ENCODE data around the gene FOXK2.

Gene FOXK2

GRCh38 chr17:82527898-82528297 lies 8.4 kb downstream of the FOXK2 start:
- no peak overlapping the region for H2AK5ac ChIP-seq (ENCODE audit: low read depth, low read length)
- peaks cover 2 to 22% of the 10 kb centered on the region in 2 donors for H3K36me3 ChIP-seq (replicated peaks in 1 of 2; ENCODE audit: control insufficient read depth in 2 of 2, insufficient read depth in 2 of 2, low read length in 2 of 2)
- H2BK12ac ChIP-seq (ENCODE audit: low read length), result no peak overlapping the region
- no peak overlapping the region for H2AFZ ChIP-seq (ENCODE audit: low read length)
- no peak overlapping the region for H4K91ac ChIP-seq (ENCODE audit: low read depth, low read length, poor library complexity)
- peaks cover 7 to 15% of the 10 kb centered on the region in 2 donors for H3K4me1 ChIP-seq (ENCODE audit: control insufficient read depth in 2 of 2, insufficient read depth in 1 of 2, low read depth in 1 of 2, low read length in 2 of 2)
- H2BK5ac ChIP-seq (ENCODE audit: low read length), result no peak overlapping the region
- H4K8ac ChIP-seq (ENCODE audit: low read depth, low read length), result no peak overlapping the region
- peaks cover 15% of the 10 kb centered on the region for H3K79me1 ChIP-seq (ENCODE audit: low read depth, low read length)
- no peak overlapping the region for H3K4ac ChIP-seq (ENCODE audit: low read length)
- peak overlapping the region; percentile 4 for H3K14ac ChIP-seq (ENCODE audit: low read length)
- H3K9me3 ChIP-seq (replicated peaks in 1 of 2; ENCODE audit: control insufficient read depth in 2 of 2, insufficient read depth in 1 of 2, low read depth in 1 of 2, low read length in 2 of 2), result no peaks in the 10 kb centered on the region
- no peak overlapping the region for H3K23ac ChIP-seq (ENCODE audit: low read depth, low read length, poor library complexity)
- H3K4me2 ChIP-seq (ENCODE audit: insufficient read depth, low read length, poor library complexity, severe bottlenecking), result no peak overlapping the region
- no peak overlapping the region for H2BK120ac ChIP-seq (ENCODE audit: low read depth, low read length)
- no peak overlapping the region for H3K9ac ChIP-seq (ENCODE audit: low read depth, low read length, poor library complexity)
- no CpG with 5 or more reads among the region's 8 CpGs for WGBS, 2 donors (ENCODE audit: extremely low coverage in 2 of 2, insufficient read length in 2 of 2, insufficient replicate concordance in 1 of 2)
- H3K27ac ChIP-seq (replicated peaks; ENCODE audit: low read length), result no peak overlapping the region
- no peak for DNase-seq (ENCODE audit: low spot score)
- no peak overlapping the region for H2BK15ac ChIP-seq (ENCODE audit: low read length)
- no peaks in the 10 kb centered on the region for H3K27me3 ChIP-seq (ENCODE audit: control insufficient read depth in 3 of 3, insufficient read depth in 3 of 3, low read depth in 1 of 3, low read length in 3 of 3)
- H3K4me3 ChIP-seq (ENCODE audit: low read length in 2 of 2), result no peak overlapping the region
- no peak overlapping the region for H3K18ac ChIP-seq (ENCODE audit: low read length)

- DNase-seq (ENCODE audit: low spot score), result no peak
- Histone ChIP-seq H2BK120ac (ENCODE audit: low read depth, low read length) (no peak overlapping the region), H2BK12ac (ENCODE audit: low read length) (no peak overlapping the region), H2AFZ (ENCODE audit: low read length) (no peak overlapping the region), H3K27me3 (ENCODE audit: control insufficient read depth in 3 of 3, insufficient read depth in 3 of 3, low read depth in 1 of 3, low read length in 3 of 3) (no peaks in the 10 kb centered on the region), H2AK5ac (ENCODE audit: low read depth, low read length) (no peak overlapping the region), H3K79me1 (ENCODE audit: low read depth, low read length) (peaks cover 15% of the 10 kb centered on the region), H3K4ac (ENCODE audit: low read length) (no peak overlapping the region), H3K36me3 (replicated peaks in 1 of 2; ENCODE audit: control insufficient read depth in 2 of 2, insufficient read depth in 2 of 2, low read length in 2 of 2) (peaks cover 2 to 14% of the 10 kb centered on the region in 2 donors), H3K18ac (ENCODE audit: low read length) (peak overlapping the region; percentile 77), H2BK5ac (ENCODE audit: low read length) (no peak overlapping the region), H3K23ac (ENCODE audit: low read depth, low read length, poor library complexity) (no peak overlapping the region), H3K14ac (ENCODE audit: low read length) (no peak overlapping the region), H3K9me3 (replicated peaks in 1 of 2; ENCODE audit: control insufficient read depth in 2 of 2, insufficient read depth in 1 of 2, low read depth in 1 of 2, low read length in 2 of 2) (no peaks in the 10 kb centered on the region), H3K9ac (ENCODE audit: low read depth, low read length, poor library complexity) (no peak overlapping the region), H3K4me3 (ENCODE audit: low read length in 2 of 2) (peak overlapping the region in 1 of 2 donors; percentile 26), H3K27ac (replicated peaks; ENCODE audit: low read length) (peak overlapping the region; percentile 43), H4K8ac (ENCODE audit: low read depth, low read length) (no peak overlapping the region), H2BK15ac (ENCODE audit: low read length) (no peak overlapping the region), H3K4me1 (ENCODE audit: control insufficient read depth in 2 of 2, insufficient read depth in 1 of 2, low read depth in 1 of 2, low read length in 2 of 2) (peaks cover 7 to 15% of the 10 kb centered on the region in 2 donors), H3K4me2 (ENCODE audit: insufficient read depth, low read length, poor library complexity, severe bottlenecking) (no peak overlapping the region), H4K91ac (ENCODE audit: low read depth, low read length, poor library complexity) (no peak overlapping the region)
- WGBS, 2 donors (ENCODE audit: extremely low coverage in 2 of 2, insufficient read length in 2 of 2, insufficient replicate concordance in 1 of 2), result no CpG with 5 or more reads among the region's 17 CpGs
Measured at GRCh38 chr17:82528484-82529265, 9.1 kb downstream of the FOXK2 start.

GRCh38 chr17:82529914-82530300 lies 10.4 kb downstream of the FOXK2 start:
- H3K4me1 ChIP-seq (ENCODE audit: control insufficient read depth in 2 of 2, insufficient read depth in 1 of 2, low read depth in 1 of 2, low read length in 2 of 2), result peaks cover 7 to 15% of the 10 kb centered on the region in 2 donors
- no peak for DNase-seq (ENCODE audit: low spot score)
- H3K79me1 ChIP-seq (ENCODE audit: low read depth, low read length), result peaks cover 12% of the 10 kb centered on the region
- no peak overlapping the region for H2AK5ac ChIP-seq (ENCODE audit: low read depth, low read length)
- no peak overlapping the region for H3K4ac ChIP-seq (ENCODE audit: low read length)
- no peak overlapping the region for H4K8ac ChIP-seq (ENCODE audit: low read depth, low read length)
- H3K18ac ChIP-seq (ENCODE audit: low read length), result no peak overlapping the region
- no peak overlapping the region for H3K14ac ChIP-seq (ENCODE audit: low read length)
- no peak overlapping the region for H2AFZ ChIP-seq (ENCODE audit: low read length)
- H3K4me3 ChIP-seq (ENCODE audit: low read length in 2 of 2), result no peak overlapping the region
- no peak overlapping the region for H4K91ac ChIP-seq (ENCODE audit: low read depth, low read length, poor library complexity)
- H3K9ac ChIP-seq (ENCODE audit: low read depth, low read length, poor library complexity), result no peak overlapping the region
- H3K27ac ChIP-seq (replicated peaks; ENCODE audit: low read length), result no peak overlapping the region
- H2BK15ac ChIP-seq (ENCODE audit: low read length), result no peak overlapping the region
- no CpG with 5 or more reads among the region's 9 CpGs for WGBS, 2 donors (ENCODE audit: extremely low coverage in 2 of 2, insufficient read length in 2 of 2, insufficient replicate concordance in 1 of 2)
- no peaks in the 10 kb centered on the region for H3K27me3 ChIP-seq (ENCODE audit: control insufficient read depth in 3 of 3, insufficient read depth in 3 of 3, low read depth in 1 of 3, low read length in 3 of 3)
- no peak overlapping the region for H2BK5ac ChIP-seq (ENCODE audit: low read length)
- H3K23ac ChIP-seq (ENCODE audit: low read depth, low read length, poor library complexity), result no peak overlapping the region
- H3K4me2 ChIP-seq (ENCODE audit: insufficient read depth, low read length, poor library complexity, severe bottlenecking), result no peak overlapping the region
- H3K9me3 ChIP-seq (replicated peaks in 1 of 2; ENCODE audit: control insufficient read depth in 2 of 2, insufficient read depth in 1 of 2, low read depth in 1 of 2, low read length in 2 of 2), result no peaks in the 10 kb centered on the region
- no peak overlapping the region for H2BK12ac ChIP-seq (ENCODE audit: low read length)
- peaks cover 2 to 9% of the 10 kb centered on the region in 2 donors for H3K36me3 ChIP-seq (replicated peaks in 1 of 2; ENCODE audit: control insufficient read depth in 2 of 2, insufficient read depth in 2 of 2, low read length in 2 of 2)
- no peak overlapping the region for H2BK120ac ChIP-seq (ENCODE audit: low read depth, low read length)

GRCh38 chr17:82531431-82531881 lies 11.9 kb downstream of the FOXK2 start:
- H2BK12ac ChIP-seq (ENCODE audit: low read length), result no peak overlapping the region
- H4K91ac ChIP-seq (ENCODE audit: low read depth, low read length, poor library complexity), result no peak overlapping the region
- H3K14ac ChIP-seq (ENCODE audit: low read length), result no peak overlapping the region
- H3K18ac ChIP-seq (ENCODE audit: low read length), result no peak overlapping the region
- H3K9ac ChIP-seq (ENCODE audit: low read depth, low read length, poor library complexity), result no peak overlapping the region
- no peaks in the 10 kb centered on the region for H3K9me3 ChIP-seq (replicated peaks in 1 of 2; ENCODE audit: control insufficient read depth in 2 of 2, insufficient read depth in 1 of 2, low read depth in 1 of 2, low read length in 2 of 2)
- H3K79me1 ChIP-seq (ENCODE audit: low read depth, low read length), result peaks cover 12% of the 10 kb centered on the region
- H2AK5ac ChIP-seq (ENCODE audit: low read depth, low read length), result no peak overlapping the region
- no peak overlapping the region for H3K4me3 ChIP-seq (ENCODE audit: low read length in 2 of 2)
- no peak overlapping the region for H2BK120ac ChIP-seq (ENCODE audit: low read depth, low read length)
- no peak overlapping the region for H4K8ac ChIP-seq (ENCODE audit: low read depth, low read length)
- peaks cover 9 to 20% of the 10 kb centered on the region in 2 donors for H3K4me1 ChIP-seq (ENCODE audit: control insufficient read depth in 2 of 2, insufficient read depth in 1 of 2, low read depth in 1 of 2, low read length in 2 of 2)
- H3K27ac ChIP-seq (replicated peaks; ENCODE audit: low read length), result no peak overlapping the region
- no peak for DNase-seq (ENCODE audit: low spot score)
- WGBS, 2 donors (ENCODE audit: extremely low coverage in 2 of 2, insufficient read length in 2 of 2, insufficient replicate concordance in 1 of 2), result no CpG with 5 or more reads among the region's 7 CpGs
- no peak overlapping the region for H3K4me2 ChIP-seq (ENCODE audit: insufficient read depth, low read length, poor library complexity, severe bottlenecking)
- H2BK15ac ChIP-seq (ENCODE audit: low read length), result no peak overlapping the region
- H3K27me3 ChIP-seq (ENCODE audit: control insufficient read depth in 3 of 3, insufficient read depth in 3 of 3, low read depth in 1 of 3, low read length in 3 of 3), result no peaks in the 10 kb centered on the region
- no peak overlapping the region for H3K4ac ChIP-seq (ENCODE audit: low read length)
- H3K36me3 ChIP-seq (replicated peaks in 1 of 2; ENCODE audit: control insufficient read depth in 2 of 2, insufficient read depth in 2 of 2, low read length in 2 of 2), result peaks cover 2 to 5% of the 10 kb centered on the region in 2 donors
- no peak overlapping the region for H2BK5ac ChIP-seq (ENCODE audit: low read length)
- H3K23ac ChIP-seq (ENCODE audit: low read depth, low read length, poor library complexity), result no peak overlapping the region
- no peak overlapping the region for H2AFZ ChIP-seq (ENCODE audit: low read length)

Data from neuronal stem cell (in vitro differentiated cells).